ENCODE data around the gene ADAMTS12. TPM values are rescaled to one million over a fixed set of nuclear protein-coding genes. Genes with fewer than 3 reads are reported as not detected.
"Not testable (repeated sequence)": the region's sequence is repeated elsewhere in the genome, so short reads cannot be mapped to it uniquely, and the experiment has no call there.

Gene ADAMTS12
- polyA plus RNA-seq, 1 donor from 2014 or later: not detected

- Mint-ChIP-seq H3K9me3 (peaks cover 0 to 2% (median under 1%) of the 10 kb centered on the region in 3 donors), H3K36me3 (no peaks in the 10 kb centered on the region), H3K27me3 (peaks cover 2% of the 10 kb centered on the region), H3K4me1 (peaks cover 0 to 1% (median 0%) of the 10 kb centered on the region in 3 donors), H3K4me3 (no peak overlapping the region), H3K27ac (no peak overlapping the region)
Observed at GRCh38 chr5:33524476-33524875, 367.3 kb downstream of the ADAMTS12 start.

- Mint-ChIP-seq H3K36me3 (no peaks in the 10 kb centered on the region), H3K4me1 (no peaks in the 10 kb centered on the region), H3K4me3 (no peak overlapping the region), H3K27ac (no peak overlapping the region), H3K27me3 (peaks cover 2% of the 10 kb centered on the region), H3K9me3 (peaks cover 2 to 6% (median 4%) of the 10 kb centered on the region in 3 donors)
Observed at GRCh38 chr5:33523208-33523771, 368.5 kb downstream of the ADAMTS12 start.

- Mint-ChIP-seq H3K4me1 (no peaks in the 10 kb centered on the region), H3K36me3 (no peaks in the 10 kb centered on the region)
Observed at GRCh38 chr5:33516421-33516820, 375.4 kb downstream of the ADAMTS12 start.

GRCh38 chr5:33515366-33515765 is 376.4 kb downstream of the ADAMTS12 start:
- H3K36me3 Mint-ChIP-seq, H3K27ac Mint-ChIP-seq, H3K27me3 Mint-ChIP-seq, H3K9me3 Mint-ChIP-seq, H3K4me3 Mint-ChIP-seq, H3K4me1 Mint-ChIP-seq: not testable (repeated sequence)

More at GRCh38 chr5:33516421-33516820, 375.4 kb downstream of the ADAMTS12 start:
- H3K27me3 Mint-ChIP-seq: peaks cover 2% of the 10 kb centered on the region
- H3K9me3 Mint-ChIP-seq: peaks cover 2 to 8% (median 4%) of the 10 kb centered on the region in 3 donors
- H3K27ac Mint-ChIP-seq: no peak overlapping the region
- no peak overlapping the region for H3K4me3 Mint-ChIP-seq

- Mint-ChIP-seq H3K4me3 (no peak overlapping the region), H3K4me1 (no peaks in the 10 kb centered on the region), H3K27ac (peak overlapping the region in 1 of 3 donors; percentile 67), H3K27me3 (peaks cover 5% of the 10 kb centered on the region), H3K36me3 (no peaks in the 10 kb centered on the region), H3K9me3 (peaks cover 0 to 3% (median 2%) of the 10 kb centered on the region in 3 donors)
Observed at GRCh38 chr5:33513462-33514185, 378.2 kb downstream of the ADAMTS12 start.

- Mint-ChIP-seq H3K9me3 (peaks cover 0 to 2% (median 0%) of the 10 kb centered on the region in 3 donors), H3K36me3 (peaks cover 2% of the 10 kb centered on the region), H3K4me3 (no peak overlapping the region), H3K27ac (no peak overlapping the region), H3K27me3 (peaks cover 2% of the 10 kb centered on the region), H3K4me1 (no peaks in the 10 kb centered on the region)
Observed at GRCh38 chr5:33509036-33509435, 382.8 kb downstream of the ADAMTS12 start.

- Mint-ChIP-seq H3K27me3 (peaks cover 2% of the 10 kb centered on the region), H3K27ac (peak overlapping the region in 1 of 3 donors; percentile 55), H3K36me3 (peaks cover 2% of the 10 kb centered on the region), H3K9me3 (peaks cover 0 to 2% (median 0%) of the 10 kb centered on the region in 3 donors), H3K4me1 (no peaks in the 10 kb centered on the region), H3K4me3 (no peak overlapping the region)
Observed at GRCh38 chr5:33507426-33507825, 384.4 kb downstream of the ADAMTS12 start.

GRCh38 chr5:33504570-33504969 is 387.2 kb downstream of the ADAMTS12 start:
- Mint-ChIP-seq H3K4me3 (no peak overlapping the region), H3K36me3 (peaks cover 2% of the 10 kb centered on the region), H3K4me1 (no peaks in the 10 kb centered on the region), H3K9me3 (peaks cover 0 to 2% (median 0%) of the 10 kb centered on the region in 3 donors), H3K27ac (no peak overlapping the region), H3K27me3 (no peaks in the 10 kb centered on the region)

GRCh38 chr5:33501899-33502298 is 389.9 kb downstream of the ADAMTS12 start:
- Mint-ChIP-seq H3K36me3 (peaks cover 2% of the 10 kb centered on the region), H3K9me3 (peaks cover 0 to 2% (median 0%) of the 10 kb centered on the region in 3 donors), H3K4me1 (no peaks in the 10 kb centered on the region), H3K27me3 (no peaks in the 10 kb centered on the region), H3K27ac (no peak overlapping the region), H3K4me3 (no peak overlapping the region)

GRCh38 chr5:33501260-33501659 is 390.5 kb downstream of the ADAMTS12 start:
- H3K27ac Mint-ChIP-seq: no peak overlapping the region
- H3K27me3 Mint-ChIP-seq: no peaks in the 10 kb centered on the region
- H3K4me3 Mint-ChIP-seq: no peak overlapping the region
- H3K9me3 Mint-ChIP-seq: no peaks in the 10 kb centered on the region
- no peaks in the 10 kb centered on the region for H3K36me3 Mint-ChIP-seq
- H3K4me1 Mint-ChIP-seq: no peaks in the 10 kb centered on the region

- Mint-ChIP-seq H3K27ac (no peak overlapping the region), H3K36me3 (no peaks in the 10 kb centered on the region), H3K4me3 (no peak overlapping the region), H3K27me3 (no peaks in the 10 kb centered on the region), H3K4me1 (peaks cover 0 to 2% (median 2%) of the 10 kb centered on the region in 3 donors), H3K9me3 (no peaks in the 10 kb centered on the region)
Observed at GRCh38 chr5:33494466-33494865, 397.3 kb downstream of the ADAMTS12 start.

GRCh38 chr5:33491941-33492340 is 399.8 kb downstream of the ADAMTS12 start:
- no peak overlapping the region for H3K27ac Mint-ChIP-seq
- no peak overlapping the region for H3K4me3 Mint-ChIP-seq
- H3K27me3 Mint-ChIP-seq: no peaks in the 10 kb centered on the region
- H3K9me3 Mint-ChIP-seq: no peaks in the 10 kb centered on the region
- peaks cover 0 to 2% (median 2%) of the 10 kb centered on the region in 3 donors for H3K4me1 Mint-ChIP-seq
- H3K36me3 Mint-ChIP-seq: no peaks in the 10 kb centered on the region

GRCh38 chr5:33490071-33490665 is 401.6 kb downstream of the ADAMTS12 start:
- H3K27ac Mint-ChIP-seq: no peak overlapping the region
- H3K27me3 Mint-ChIP-seq: no peaks in the 10 kb centered on the region
- no peak overlapping the region for H3K4me3 Mint-ChIP-seq
- H3K4me1 Mint-ChIP-seq: peaks cover 0 to 4% (median 2%) of the 10 kb centered on the region in 3 donors
- H3K36me3 Mint-ChIP-seq: no peaks in the 10 kb centered on the region
- H3K9me3 Mint-ChIP-seq: no peaks in the 10 kb centered on the region

GRCh38 chr5:33489481-33490067 is 402.2 kb downstream of the ADAMTS12 start:
- H3K9me3 Mint-ChIP-seq: no peaks in the 10 kb centered on the region
- H3K4me3 Mint-ChIP-seq: no peak overlapping the region
- H3K4me1 Mint-ChIP-seq: peaks cover 0 to 4% (median 2%) of the 10 kb centered on the region in 3 donors
- H3K27ac Mint-ChIP-seq: no peak overlapping the region
- H3K36me3 Mint-ChIP-seq: no peaks in the 10 kb centered on the region
- H3K27me3 Mint-ChIP-seq: no peaks in the 10 kb centered on the region
